Kidney (tissue), 14 donors: Measurements from ENCODE around the gene BACH1. TPM values are rescaled to one million over a fixed set of nuclear protein-coding genes. Genes with fewer than 3 reads are reported as not detected.

Experiments used
- DNase-seq, 5 donors: peaks; one replicate each; pipeline ENCODE4 v3.0.0-alpha.2; 2013 to 2020
- FAIRE-seq: peaks from 2 replicates; lab custom pipeline; 2012; peaks lifted over from hg19 to GRCh38; lab: Jason Lieb, UNC
- H3K27ac ChIP-seq, 2 donors: one replicate each; pipeline ENCODE4 v1.7.0; 2013; ENCODE audit warnings: low read depth in 2 of 2, low read length in 2 of 2, inconsistent platforms in 1 of 2
- H3K27me3 ChIP-seq: one replicate; pipeline ENCODE4 v1.7.1; 2013; ENCODE audit warnings: low read length, inconsistent platforms; ENCODE audit not compliant: control insufficient read depth, insufficient read depth
- H3K36me3 ChIP-seq, 3 donors: one replicate each; pipeline versions ENCODE4 v1.7.0 to v1.7.1; 2013; ENCODE audit warnings: low read length in 3 of 3, control low read depth in 1 of 3, inconsistent platforms in 1 of 3; ENCODE audit not compliant: insufficient read depth in 3 of 3, control insufficient read depth in 2 of 3
- H3K4me1 ChIP-seq, 3 donors: one replicate each; pipeline versions ENCODE4 v1.7.0 to v1.7.1; 2013; ENCODE audit warnings: low read length in 3 of 3, inconsistent platforms in 1 of 3, low read depth in 1 of 3; ENCODE audit not compliant: control insufficient read depth in 2 of 3, insufficient read depth in 2 of 3
- H3K4me3 ChIP-seq, 3 donors: one replicate each; pipeline versions ENCODE4 v1.7.0 to v1.8.1; 2013; ENCODE audit warnings: low read length in 3 of 3, control low read depth in 1 of 3, inconsistent platforms in 1 of 3
- H3K9ac ChIP-seq, 3 donors: one replicate each; pipeline versions ENCODE4 v1.7.0 to v1.7.1; 2013; ENCODE audit warnings: low read length in 3 of 3, control low read depth in 1 of 3, inconsistent platforms in 1 of 3
- H3K9me3 ChIP-seq, 3 donors: one replicate each; pipeline versions ENCODE4 v1.7.0 to v1.7.1; 2013; ENCODE audit warnings: low read length in 3 of 3, control low read depth in 1 of 3, inconsistent platforms in 1 of 3; ENCODE audit not compliant: control insufficient read depth in 2 of 3, insufficient read depth in 1 of 3
- intact Hi-C: fragments of 100-400 bp; cut with DNase I; formaldehyde crosslinking; loops from one replicate; pipeline ENCODE4 v1.11.1; 2022
- polyA plus RNA-seq: library from polyadenylated mRNA; stranded (reverse); fragments of 350-450 nt; fragmentation: Illumina TruSeq; extraction: RNeasy Lipid Tissue Mini Kit (QIAGEN cat#74804); gene quantifications from one replicate; pipeline ENCODE4 v1.2.3, GENCODE V29; 2014; ENCODE audit warnings: low read depth, low replicate concordance; ENCODE audit not compliant: insufficient read depth
- total RNA-seq: library from RNA; stranded (reverse); fragmentation: NEBNext Ultra II Directional; extraction: Animal tissue kit (Norgen Biotek cat#: 25700); gene quantifications from one replicate; pipeline ENCODE4 v1.2.1, GENCODE V29; 2021
- TF ChIP-seq, protein P1 (sequence below): IDR thresholded peaks from 3 replicates; pipeline ENCODE4 v1.5.1; 2012; ENCODE audit warnings: mild to moderate bottlenecking, moderate library complexity, borderline replicate concordance; ENCODE audit not compliant: insufficient read depth; ENCODE audit errors: extremely low read depth
- donor health status: control.
- donor health status: control.
- donor health status: control.
- donor health status: control.
- donor health status: control.
- donor health status: DM: yes; HTN: yes; CAD: no.
- donor health status: Normal renal cell carcinoma (clear cell type).

The BACH1 gene
- total and polyA plus RNA-seq, 2 donors from 2014 or later = 5.6 to 85.1 TPM

DNA sequence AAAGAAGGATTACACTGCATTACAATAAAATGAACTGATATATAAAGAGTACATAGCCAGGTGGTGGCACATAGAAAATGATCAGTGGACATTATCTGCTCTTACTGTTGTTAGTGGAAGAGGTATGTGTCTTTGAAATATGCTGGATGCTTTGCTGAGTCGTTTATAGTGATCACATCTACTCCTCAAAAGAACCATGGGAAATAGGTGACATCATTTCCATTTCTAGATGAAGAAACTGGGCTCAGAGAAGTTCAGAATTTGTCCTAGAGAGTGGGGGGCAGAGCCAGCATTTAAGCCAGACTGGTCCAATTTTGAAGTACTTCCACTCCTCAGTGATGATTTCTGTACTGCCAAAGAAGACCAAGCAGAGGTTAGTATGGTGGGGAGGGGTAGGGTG, 34.0 kb upstream of the BACH1 start:
- TF ChIP-seq, protein P1, sequence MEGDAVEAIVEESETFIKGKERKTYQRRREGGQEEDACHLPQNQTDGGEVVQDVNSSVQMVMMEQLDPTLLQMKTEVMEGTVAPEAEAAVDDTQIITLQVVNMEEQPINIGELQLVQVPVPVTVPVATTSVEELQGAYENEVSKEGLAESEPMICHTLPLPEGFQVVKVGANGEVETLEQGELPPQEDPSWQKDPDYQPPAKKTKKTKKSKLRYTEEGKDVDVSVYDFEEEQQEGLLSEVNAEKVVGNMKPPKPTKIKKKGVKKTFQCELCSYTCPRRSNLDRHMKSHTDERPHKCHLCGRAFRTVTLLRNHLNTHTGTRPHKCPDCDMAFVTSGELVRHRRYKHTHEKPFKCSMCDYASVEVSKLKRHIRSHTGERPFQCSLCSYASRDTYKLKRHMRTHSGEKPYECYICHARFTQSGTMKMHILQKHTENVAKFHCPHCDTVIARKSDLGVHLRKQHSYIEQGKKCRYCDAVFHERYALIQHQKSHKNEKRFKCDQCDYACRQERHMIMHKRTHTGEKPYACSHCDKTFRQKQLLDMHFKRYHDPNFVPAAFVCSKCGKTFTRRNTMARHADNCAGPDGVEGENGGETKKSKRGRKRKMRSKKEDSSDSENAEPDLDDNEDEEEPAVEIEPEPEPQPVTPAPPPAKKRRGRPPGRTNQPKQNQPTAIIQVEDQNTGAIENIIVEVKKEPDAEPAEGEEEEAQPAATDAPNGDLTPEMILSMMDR = no peak
- no peaks in the 10 kb centered on the region for H3K36me3 ChIP-seq
- no peak overlapping the region for H3K27ac ChIP-seq
- H3K4me1 ChIP-seq = no peaks in the 10 kb centered on the region
- DNase-seq (no peak), FAIRE-seq (no peak)
- intact Hi-C loops = no loop called here
- H3K4me3 ChIP-seq = no peak overlapping the region
- no peaks in the 10 kb centered on the region for H3K9me3 ChIP-seq
- no peak overlapping the region for H3K9ac ChIP-seq
- H3K27me3 ChIP-seq = no peaks in the 10 kb centered on the region

DNA sequence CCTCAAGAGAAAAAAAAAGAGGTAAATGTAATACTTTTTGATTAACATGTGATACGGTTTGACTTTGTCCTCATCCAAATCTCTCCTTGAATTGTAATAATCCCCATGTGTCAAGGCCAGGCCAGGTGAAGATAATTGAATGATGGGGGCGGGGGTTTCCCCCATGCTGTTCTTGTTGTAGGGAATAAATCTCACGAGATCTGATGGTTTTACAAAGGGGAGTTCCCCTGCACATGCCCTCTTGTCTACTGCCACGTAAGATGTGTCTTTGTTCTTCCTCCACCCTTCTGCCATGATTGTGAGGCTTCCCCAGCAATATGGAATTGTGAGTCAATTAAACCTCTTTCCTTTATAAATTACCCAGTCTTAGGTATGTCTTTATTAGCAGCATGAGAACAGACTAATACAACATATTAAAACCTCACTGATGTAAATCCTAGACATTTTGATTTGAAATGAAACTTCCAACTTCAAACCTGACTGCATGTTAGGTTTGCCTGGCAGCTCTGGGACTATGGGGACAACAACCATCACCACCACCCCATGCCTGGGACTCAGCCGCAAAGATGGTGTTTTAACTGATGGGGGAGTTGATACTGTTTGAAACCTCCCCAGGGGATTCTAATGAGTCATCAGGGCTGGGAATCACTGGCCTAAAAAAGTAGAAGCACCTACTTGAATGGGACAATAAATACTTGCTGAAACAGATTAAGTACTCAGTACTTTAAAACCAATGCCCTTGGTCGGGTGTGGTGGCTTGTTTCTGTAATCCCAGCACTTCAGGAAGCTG, 32.8 kb upstream of the BACH1 start:
- FAIRE-seq (no peak), DNase-seq (no peak)
- TF ChIP-seq, protein P1 = no peak
- H3K27ac ChIP-seq = no peak overlapping the region
- H3K4me1 ChIP-seq = no peaks in the 10 kb centered on the region
- no peak overlapping the region for H3K9ac ChIP-seq
- H3K36me3 ChIP-seq = no peaks in the 10 kb centered on the region
- intact Hi-C loops = no loop called here
- no peak overlapping the region for H3K4me3 ChIP-seq
- H3K27me3 ChIP-seq = no peaks in the 10 kb centered on the region
- no peaks in the 10 kb centered on the region for H3K9me3 ChIP-seq

DNA sequence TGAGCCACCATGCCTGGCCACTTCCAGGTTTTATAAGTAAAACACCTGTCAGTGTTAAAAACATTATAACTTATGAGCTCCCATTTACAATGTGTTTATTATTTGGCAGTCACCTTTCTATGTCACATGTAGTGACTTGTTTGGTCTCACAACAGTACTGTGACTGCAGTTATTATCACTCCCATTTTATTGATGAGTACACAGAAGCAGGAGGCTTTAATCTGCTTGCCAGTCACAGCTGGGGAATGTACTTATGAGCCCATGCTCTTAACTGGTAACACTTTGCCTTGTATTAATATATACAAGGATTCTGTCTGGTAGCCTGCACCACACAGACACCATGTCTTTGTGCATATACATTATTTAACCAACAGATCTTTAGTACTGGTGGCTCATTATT, 31.1 kb upstream of the BACH1 start:
- Histone ChIP-seq H3K27me3 (no peaks in the 10 kb centered on the region), H3K9ac (no peak overlapping the region), H3K9me3 (no peaks in the 10 kb centered on the region), H3K4me3 (no peak overlapping the region), H3K27ac (no peak overlapping the region), H3K36me3 (no peaks in the 10 kb centered on the region), H3K4me1 (no peaks in the 10 kb centered on the region)
- intact Hi-C loops = no loop called here
- no peak for FAIRE-seq
- no peak for DNase-seq
- TF ChIP-seq, protein P1 = no peak
